ENCODE measurements around the gene CYP20A1.
A peak's percentile ranks its signal among the peaks of the same experiment; 100 is the strongest.

GRCh38 chr2:203225423-203226039, 13.3 kb upstream of the CYP20A1 start:
- peak; percentile 52 to 66 for TF ChIP-seq CTCF (conservative IDR thresholded peaks at IDR 0.05 in 1 of 2, IDR thresholded peaks at IDR 0.05 in 1 of 2; ENCODE audit: low read depth in 1 of 2, low read length in 2 of 2)
- TF ChIP-seq EZH2 (IDR thresholded peaks at IDR 0.05; ENCODE audit: low read length, missing control alignments): no peak

Measured in fibroblast of lung (primary cell).